Sciatic nerve (tissue), 2 donors: ENCODE results near the gene NAPB. TPM values are rescaled to one million over a fixed set of nuclear protein-coding genes. Genes with fewer than 3 reads are reported as not detected.

ENCODE experiments used
- ATAC-seq: fragments of 200-7000 bp; cut with Tn5 transposase; one replicate; pipeline ENCODE4 v1.9.1; 2020; ENCODE audit warnings: mild to moderate bottlenecking, moderate library complexity
- DNase-seq: peaks from one replicate; pipeline ENCODE4 v3.0.0-alpha.2; 2020; ENCODE audit warnings: low spot score
- intact Hi-C: fragments of 100-400 bp; cut with DNase I; formaldehyde crosslinking; loops from one replicate; pipeline ENCODE4 v1.14.2; 2022
- total RNA-seq: library from RNA; stranded (reverse); fragmentation: NEBNext Ultra II Directional; extraction: Animal tissue kit (Norgen Biotek cat#: 25700); gene quantifications from one replicate; pipeline ENCODE4 v1.2.1, GENCODE V29; 2021
- donor health status: DM: no; HTN: no; CAD: no.
- donor health status: DM: no; HTN: no; CAD: no.

NAPB gene
- total RNA-seq, 1 donor from 2014 or later, result 18.7 TPM

DNA sequence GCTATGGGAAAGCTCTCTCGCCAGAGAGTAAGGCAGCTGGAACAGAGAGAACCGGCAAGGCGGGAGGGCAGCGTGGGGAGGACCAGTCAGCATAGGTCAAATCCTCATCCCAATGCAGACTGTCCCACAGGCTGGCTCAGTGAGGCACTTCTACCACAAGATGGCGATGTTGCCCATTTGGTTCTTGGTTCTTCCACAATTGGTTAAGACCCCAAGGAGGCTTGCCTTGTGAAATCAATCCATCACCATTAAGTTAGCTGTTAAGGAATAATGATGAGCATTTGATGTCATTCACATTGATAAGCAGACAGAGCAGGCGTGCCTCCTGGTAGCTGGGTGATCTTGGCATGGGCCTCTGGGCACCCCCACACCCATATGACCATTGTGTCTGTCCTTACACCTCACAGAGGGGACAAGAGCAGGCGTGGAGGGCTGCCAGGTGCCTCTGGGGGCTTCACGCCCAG lies 20.6 kb upstream of the NAPB start:
- intact Hi-C loops, result loop anchor here (5.0 kb wide), 1 partner anchor 165 kb away; the partner anchor contains the start of gene CST9

DNA sequence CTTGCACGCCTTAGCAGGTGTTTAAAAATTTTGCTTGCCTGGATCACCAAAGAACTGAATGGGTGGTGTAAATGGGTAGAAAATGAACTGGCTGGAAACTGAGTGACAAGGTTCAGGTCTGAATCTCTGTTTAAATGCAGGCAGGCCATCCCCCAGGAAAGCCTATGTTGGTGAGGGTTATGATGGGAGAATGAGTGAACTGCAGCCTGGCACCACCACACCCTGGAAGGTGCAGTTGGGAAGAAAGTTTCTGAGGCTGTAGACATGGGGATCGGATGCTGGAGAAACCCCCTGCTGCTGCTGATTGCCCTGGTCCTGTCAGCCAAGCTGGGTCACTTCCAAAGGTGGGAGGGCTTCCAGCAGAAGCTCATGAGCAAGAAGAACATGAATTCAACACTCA lies 18.7 kb upstream of the NAPB start:
- intact Hi-C loops, result loop anchor here (5.0 kb wide), 1 partner anchor 167 kb away; the partner anchor contains the start of gene CST9
- no peak for ATAC-seq
- no peak for DNase-seq

More for the DNA sequence above, 20.6 kb upstream of the NAPB start:
- peak; percentile 90 for ATAC-seq
- peak; percentile 83 for DNase-seq

DNA sequence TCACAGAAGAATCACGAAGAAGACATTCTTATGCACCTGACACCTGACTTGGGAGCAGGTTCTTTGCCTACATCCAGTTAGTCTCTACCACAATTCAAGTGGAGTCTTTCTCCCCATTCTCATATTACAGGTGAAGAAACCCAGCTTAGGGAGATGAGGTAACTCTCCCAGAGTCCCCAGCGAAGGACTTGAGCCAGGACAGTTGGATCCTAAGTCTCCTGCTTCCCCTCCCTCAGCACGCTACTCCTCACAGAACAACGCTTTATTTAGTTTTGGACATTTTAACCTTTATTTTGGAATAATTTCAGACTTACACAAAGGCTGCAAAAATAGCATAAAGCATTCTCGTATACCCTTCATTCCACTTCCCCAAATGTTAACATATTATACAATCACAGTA lies 17.4 kb upstream of the NAPB start:
- DNase-seq (no peak), ATAC-seq (no peak)
- intact Hi-C loops, result no loop called here

DNA sequence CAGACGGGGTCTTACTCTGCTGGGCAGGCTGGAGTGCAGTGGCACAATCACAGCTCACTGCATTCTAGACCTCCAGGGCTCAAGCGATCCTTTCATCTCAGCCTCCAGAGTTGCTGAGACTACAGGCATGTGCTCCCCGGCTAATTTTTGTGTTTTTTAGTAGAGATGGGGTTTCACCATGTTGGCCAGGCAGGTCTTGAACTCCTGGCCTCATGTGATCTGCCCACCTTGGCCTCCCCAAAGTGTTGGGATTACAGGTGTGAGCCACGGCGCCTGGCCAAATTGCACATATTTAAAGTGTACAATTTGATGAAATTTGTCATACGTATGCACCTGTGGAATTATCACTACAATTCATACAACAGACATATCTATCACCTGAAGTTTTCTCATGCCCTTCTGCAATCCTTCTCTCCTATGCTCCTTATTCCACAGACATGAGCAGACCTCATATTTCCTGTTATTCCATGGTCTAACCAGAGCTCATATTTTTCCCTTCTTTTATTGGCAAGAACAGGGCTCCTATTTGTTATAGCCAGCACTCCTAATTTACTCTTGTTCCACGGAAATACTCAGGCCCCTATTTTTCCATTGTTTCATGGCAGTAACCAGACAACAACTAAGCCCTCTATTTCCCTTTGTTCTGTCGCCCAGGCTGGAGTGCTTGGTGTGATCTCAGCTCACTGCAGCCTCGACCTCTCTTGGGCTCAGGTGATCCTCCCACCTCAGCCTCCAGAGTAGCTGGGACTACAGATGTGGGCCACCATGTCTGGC lies 16.0 kb upstream of the NAPB start:
- intact Hi-C loops, result no loop called here
- DNase-seq, result no peak
- no peak for ATAC-seq

DNA sequence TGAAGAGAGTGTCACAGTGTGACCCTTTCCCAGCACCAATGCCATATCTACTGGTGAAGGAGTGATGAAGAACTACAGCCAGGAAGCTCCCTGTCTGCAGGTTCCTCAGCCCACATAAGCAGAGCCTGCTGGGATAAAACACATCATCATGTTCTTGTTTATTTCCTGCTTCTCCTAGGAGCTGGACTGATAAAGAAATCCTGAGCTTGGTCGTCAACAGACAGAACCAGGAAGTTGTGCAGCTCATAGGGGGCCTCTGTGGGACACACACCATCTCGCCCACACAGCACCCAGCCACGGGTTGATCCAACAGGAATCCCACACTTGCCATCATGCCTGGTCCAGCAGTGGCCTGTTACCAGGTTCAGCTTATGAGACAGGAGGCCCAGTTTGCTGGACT lies 15.4 kb upstream of the NAPB start:
- peak; percentile 51 for ATAC-seq
- DNase-seq, result no peak
- intact Hi-C loops, result no loop called here

DNA sequence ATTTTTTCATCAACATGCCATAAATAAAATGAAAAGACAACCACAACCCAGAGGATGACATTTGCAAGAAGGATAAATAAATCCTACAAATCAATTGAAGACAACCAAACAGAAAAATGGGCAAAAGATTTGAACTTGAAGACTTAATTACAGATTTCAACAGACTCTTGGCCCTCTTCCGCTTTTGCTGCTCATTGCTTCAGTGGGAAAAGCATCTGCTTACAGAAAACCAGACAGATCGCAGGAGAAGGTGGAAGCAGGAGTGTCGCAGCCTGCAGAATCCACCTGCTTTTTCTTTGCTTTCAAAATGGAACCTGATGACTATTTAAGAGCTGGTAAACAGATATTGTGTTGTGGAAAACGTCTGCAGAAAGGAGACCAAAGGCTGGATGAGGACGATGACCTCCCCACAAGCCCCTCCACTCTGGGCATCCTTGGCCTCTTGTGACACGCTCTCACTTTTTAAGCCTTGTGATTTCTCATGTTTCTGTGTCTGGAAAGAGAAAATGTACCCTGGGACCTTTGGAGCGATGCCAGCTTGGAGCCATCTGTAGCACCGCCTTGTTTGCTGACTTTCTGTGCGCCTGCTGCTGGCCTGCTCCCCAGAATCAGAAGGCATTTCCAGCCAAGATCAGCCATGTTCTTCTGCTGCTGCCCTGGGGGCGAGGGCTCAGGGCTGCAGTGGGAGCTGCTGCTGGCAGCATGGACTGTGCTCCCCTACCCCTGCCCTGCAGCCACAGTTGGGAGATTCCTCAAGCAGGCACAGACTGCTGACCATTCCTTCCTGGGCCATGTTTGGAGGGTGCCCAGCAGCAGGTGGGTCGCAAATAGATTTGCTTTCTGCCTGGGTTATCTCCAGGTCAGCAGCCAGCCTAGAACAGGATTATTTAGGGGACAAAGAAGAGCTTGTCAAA lies 14.6 kb upstream of the NAPB start:
- ATAC-seq, result peak; percentile 70
- peak; percentile 66 for DNase-seq
- intact Hi-C loops, result no loop called here

DNA sequence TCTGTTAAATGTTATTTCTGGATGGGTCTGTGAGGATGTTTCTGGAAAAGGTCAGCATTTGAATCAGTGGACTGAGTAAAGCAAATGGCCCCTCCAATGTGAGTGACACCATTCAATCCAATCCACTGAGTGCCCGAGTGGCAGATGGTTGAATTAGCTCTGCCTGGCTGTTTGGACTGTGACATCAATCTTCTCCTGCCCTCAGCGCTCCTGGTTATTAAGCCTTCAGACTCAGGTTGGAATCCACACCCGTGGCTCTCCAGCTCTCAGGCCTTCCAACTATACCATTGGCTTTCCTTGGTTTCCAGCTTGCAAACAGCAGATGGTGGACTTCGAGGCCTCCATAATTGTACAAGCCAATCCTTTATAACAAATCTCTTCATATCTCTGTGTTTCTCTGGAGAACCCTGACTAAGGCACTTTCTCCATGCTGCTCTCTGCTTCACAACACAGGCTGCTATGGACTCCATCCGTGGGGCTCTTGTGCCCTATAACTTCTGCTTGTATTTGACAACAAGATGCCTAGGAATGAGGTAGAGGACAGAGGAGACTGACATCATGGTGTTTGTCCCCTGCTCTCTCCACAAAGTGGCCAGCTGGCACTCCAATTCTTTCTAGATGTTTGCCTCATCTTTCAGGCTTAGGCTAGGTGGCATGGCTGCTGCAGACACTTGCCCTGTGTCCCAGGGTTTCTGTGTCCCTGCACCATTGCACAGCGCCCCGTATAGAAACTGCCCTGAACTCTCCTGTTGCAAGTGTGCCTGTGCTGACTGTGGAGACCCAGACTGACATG lies 13.4 kb upstream of the NAPB start:
- ATAC-seq (no peak), DNase-seq (no peak)
- intact Hi-C loops, result no loop called here

DNA sequence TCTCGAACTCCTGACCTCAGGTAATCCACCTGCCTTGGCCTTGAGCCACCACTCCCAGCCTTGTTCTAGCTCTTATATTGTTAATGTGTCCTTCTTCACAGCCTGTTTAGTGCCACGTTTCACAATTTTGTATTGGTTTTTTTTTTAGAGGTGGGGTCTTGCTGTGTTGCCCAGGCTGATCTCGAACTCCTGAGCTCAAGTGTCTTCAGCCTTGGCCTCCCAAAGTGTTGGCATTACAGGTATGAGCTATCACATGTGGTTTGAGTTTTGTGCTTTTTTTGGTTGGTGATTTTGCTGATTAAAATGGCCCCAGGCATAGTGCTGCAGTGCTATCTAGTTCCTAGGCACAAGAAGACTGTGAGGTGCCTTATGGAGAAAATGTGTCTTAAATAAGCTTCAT lies 12.3 kb upstream of the NAPB start:
- ATAC-seq (no peak), DNase-seq (no peak)
- intact Hi-C loops, result no loop called here

DNA sequence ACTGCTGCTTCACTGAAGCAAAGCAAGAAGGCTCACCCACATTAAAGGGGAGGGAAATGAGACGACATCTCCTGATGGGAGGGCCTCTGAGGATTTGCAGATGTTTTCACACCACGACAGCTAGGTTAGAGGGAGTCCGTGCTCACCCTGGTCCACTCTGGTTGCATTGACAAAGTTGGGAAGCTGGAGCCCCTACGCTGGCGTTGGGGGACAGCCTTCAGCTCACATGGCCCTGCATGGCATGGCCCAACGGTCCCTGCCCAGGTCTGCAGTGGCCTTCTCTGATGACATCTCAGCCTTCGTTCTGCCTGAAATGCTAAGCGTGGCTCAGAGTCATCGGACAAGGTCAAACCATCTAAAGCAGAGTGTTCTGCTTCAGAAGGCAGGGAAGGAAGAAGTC lies 3.8 kb upstream of the NAPB start:
- ATAC-seq (no peak), DNase-seq (no peak)
- intact Hi-C loops, result no loop called here

DNA sequence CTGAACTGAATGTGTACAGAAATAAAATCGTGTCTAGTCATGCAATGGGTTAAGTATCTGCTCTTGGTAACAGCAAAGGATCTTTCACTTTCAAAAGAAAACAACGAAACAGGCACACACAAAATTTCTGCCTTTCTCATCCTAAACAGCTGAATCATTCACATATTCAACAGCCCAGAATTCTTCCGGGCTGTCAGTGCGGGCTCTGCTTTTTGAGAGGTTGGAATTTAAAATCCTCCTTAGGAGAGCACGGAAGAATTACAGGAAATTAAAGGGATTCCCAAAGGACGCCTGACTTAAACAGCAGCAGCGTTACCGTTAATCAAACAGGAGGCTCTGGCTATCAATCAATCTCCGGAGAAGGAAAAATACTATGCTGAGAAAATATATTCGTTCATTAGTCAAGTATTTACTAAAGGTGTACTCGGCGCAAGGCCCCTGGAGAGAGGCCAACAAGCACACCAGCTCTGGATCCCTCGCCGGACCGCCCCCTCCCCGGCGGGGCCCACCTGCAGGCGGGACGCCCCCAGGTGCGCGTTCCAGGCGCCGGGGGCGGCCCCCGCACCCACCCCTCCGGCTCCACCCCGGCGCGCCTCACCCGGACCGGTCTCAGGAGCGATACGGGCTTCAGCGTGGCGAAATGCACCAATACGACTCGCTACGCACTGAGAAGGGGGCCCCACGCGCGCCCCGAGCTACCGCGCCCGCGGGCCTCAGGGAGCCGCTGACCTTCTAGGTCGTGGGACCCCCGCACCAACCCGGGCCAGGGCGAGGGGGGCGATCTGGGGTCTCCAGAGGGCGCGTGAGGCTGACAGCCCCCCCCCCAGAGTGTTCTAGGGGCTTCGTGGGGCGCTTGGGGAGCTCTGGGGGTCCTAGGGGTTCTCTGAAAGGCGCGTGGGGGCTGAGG lies 1.0 kb downstream of the NAPB start:
- intact Hi-C loops, result no loop called here
- peak; percentile 63 for DNase-seq

DNA sequence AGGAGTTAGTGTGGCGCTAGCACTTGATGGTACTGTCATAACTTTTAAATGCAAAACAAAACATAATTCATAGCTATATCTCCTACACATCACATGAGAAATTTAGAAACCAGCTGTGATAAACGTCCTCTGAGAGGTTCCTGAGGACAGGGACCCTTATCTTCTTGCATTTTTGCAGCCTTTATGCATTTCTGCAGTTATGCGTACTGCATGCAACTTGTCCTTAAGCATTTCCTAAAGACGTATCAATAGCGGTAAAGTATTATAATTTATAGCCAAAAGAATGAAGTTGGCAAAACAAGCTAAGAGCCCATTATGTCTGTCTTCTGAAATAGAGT lies 1.7 kb downstream of the NAPB start:
- intact Hi-C loops, result no loop called here
- no peak for DNase-seq
- ATAC-seq, result no peak

More for the DNA sequence above, 1.0 kb downstream of the NAPB start:
- peak; percentile 52 for ATAC-seq

DNA sequence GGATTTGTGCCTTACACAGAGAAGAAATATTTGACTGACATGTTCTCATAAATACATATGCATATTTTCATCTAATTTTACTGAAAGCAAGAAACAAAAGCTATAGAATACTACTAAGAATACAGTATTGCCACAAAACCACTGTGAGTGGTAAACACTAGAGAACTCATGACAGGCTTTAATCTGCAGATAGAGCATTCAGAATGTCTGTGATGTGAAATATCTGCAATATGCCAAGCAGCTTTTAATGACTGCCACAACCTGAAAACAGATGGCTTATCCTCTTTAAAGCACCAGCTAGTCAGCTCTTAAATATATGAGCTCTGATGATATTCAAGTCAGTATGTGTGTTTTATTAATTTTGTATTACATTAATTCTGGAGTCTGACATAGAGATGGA lies 3.4 kb downstream of the NAPB start:
- DNase-seq (no peak), ATAC-seq (no peak)
- intact Hi-C loops, result no loop called here

DNA sequence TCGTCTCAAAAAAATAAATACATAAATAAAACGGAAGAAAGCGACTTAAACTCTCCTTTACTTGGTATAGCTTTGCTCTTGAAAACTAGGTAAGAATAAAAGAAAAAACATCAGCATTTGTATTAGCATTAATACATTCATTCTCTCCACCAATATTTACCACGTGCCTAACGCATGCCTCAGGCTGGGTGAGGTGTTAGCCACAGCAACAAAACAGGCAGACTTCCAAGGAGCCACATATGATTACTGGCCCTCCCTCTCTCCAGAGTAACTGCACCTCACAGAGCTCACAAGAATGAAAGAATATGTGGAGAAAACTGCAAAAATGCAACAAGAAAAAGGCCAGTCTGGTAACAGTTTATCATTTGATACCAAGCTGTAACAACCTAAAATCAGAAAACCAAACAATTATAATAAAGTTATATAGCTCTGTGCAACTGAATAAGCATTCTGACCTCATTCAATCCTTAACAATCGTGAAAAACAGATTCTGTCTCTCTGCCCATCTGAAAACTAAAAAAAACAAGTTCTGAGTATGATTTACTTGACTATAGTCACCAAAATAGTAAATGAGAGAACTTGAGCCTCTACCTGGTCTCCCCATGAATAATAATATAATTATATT lies 5.2 kb downstream of the NAPB start:
- no peak for DNase-seq
- no peak for ATAC-seq
- intact Hi-C loops, result no loop called here

DNA sequence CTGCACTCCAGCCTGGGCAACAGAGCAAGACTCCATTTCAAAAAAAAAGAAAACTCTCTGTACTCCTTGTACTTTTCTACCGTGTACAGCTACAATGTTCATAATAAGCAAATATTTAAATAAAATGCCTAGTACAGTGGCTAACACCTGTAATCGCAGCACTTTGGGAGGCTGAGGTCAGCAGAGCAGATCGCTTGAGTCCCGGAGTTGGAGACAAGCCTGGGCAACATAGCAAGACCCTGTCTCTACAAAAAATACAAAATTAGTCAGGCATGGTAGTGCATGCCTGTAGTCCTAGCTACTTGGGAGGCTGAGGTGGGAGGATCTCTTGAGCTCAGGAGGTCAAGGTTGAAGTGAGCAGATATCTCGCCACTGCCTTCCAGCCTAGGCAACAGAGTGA lies 5.7 kb downstream of the NAPB start:
- intact Hi-C loops, result no loop called here
- DNase-seq, result no peak
- ATAC-seq, result no peak

DNA sequence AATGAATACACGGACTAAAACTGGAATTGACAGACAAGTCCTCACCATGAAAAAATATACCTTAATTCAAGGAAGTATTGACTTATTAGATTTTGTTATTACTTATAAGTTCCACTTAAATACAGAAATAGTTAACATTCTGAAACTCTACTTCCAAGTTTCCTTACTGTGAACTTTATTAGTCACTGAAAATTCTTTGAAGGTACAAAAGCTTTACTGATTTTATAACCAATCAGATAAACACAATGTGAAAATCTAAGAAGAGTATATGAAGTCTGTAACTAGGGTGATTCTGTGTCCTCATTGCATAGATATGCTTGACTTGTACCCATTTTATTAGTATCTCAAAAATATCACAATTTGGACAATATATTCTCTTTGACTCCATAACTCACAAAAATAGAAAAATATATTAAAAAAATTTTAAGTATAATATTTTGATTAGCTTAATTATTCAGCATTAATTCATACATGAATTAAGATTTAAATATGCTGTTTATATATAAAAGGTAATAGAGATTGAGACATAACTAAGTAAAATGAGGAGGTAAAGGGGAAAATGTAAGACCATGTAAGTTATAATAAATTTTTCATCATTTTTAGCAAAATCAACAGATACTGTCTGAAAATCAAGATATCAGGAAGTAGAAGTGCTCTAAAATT lies 6.6 kb downstream of the NAPB start:
- intact Hi-C loops, result no loop called here
- no peak for ATAC-seq
- DNase-seq, result no peak

DNA sequence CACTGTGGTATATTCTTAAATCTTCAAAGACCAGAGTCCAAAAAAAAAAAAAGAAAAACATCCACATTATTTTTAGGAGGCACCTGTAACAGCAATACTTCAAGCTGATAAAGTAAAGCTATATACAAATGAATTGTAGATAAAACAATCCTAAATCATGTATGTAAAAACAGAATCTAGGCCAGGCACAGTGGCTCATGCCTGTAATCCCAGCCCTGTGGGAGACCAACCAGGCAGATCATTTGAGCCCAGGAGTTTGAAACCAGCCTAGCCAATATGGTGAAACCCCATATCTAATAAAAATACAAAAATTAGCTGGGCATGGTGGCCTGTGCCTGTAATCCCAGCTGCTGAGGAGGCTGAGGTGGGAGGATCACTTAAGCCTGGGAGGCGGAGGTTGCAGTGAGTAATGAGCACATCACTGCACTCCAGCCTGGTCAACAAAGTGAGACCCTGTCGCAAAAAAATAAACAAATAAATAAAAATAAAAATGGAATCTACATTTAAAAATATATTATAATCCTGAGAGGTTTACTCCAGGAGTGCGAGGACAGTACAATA lies 7.3 kb downstream of the NAPB start:
- intact Hi-C loops, result no loop called here
- ATAC-seq (no peak), DNase-seq (no peak)

DNA sequence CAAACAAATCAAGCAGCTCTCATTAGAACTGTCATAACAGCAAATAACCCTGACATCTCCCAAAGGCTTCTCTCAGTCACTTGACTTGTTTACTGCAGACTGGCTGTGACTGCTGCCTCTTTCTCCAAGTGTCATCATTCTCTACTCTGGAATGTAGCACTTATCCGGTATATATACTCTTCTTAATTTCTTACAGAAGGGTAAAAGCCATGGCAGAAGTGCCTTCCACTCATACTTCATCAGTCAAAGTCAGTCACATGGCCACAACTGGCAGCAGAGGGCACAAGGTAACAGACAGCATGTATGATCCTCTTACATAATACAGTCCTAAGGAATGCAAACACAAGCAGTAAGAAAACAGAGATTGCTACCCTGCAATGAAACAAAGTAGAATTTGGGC lies 9.3 kb downstream of the NAPB start:
- no peak for DNase-seq
- intact Hi-C loops, result no loop called here

More for the DNA sequence above, 9.3 kb downstream of the NAPB start:
- peak; percentile 28 for ATAC-seq
